Kidney (tissue), 14 donors: ENCODE data around the gene TMED5. TPM values are rescaled to one million over a fixed set of nuclear protein-coding genes. Genes with fewer than 3 reads are reported as not detected.

Source experiments
- DNase-seq, 5 donors: peaks; one replicate each; pipeline ENCODE4 v3.0.0-alpha.2; 2013 to 2020
- FAIRE-seq: peaks from 2 replicates; lab custom pipeline; 2012; peaks lifted over from hg19 to GRCh38; lab: Jason Lieb, UNC
- H3K27ac ChIP-seq, 2 donors: one replicate each; pipeline ENCODE4 v1.7.0; 2013; ENCODE audit warnings: low read depth in 2 of 2, low read length in 2 of 2, inconsistent platforms in 1 of 2
- H3K27me3 ChIP-seq: one replicate; pipeline ENCODE4 v1.7.1; 2013; ENCODE audit warnings: low read length, inconsistent platforms; ENCODE audit not compliant: control insufficient read depth, insufficient read depth
- H3K36me3 ChIP-seq, 3 donors: one replicate each; pipeline versions ENCODE4 v1.7.0 to v1.7.1; 2013; ENCODE audit warnings: low read length in 3 of 3, control low read depth in 1 of 3, inconsistent platforms in 1 of 3; ENCODE audit not compliant: insufficient read depth in 3 of 3, control insufficient read depth in 2 of 3
- H3K4me1 ChIP-seq, 3 donors: one replicate each; pipeline versions ENCODE4 v1.7.0 to v1.7.1; 2013; ENCODE audit warnings: low read length in 3 of 3, inconsistent platforms in 1 of 3, low read depth in 1 of 3; ENCODE audit not compliant: control insufficient read depth in 2 of 3, insufficient read depth in 2 of 3
- H3K4me3 ChIP-seq, 3 donors: one replicate each; pipeline versions ENCODE4 v1.7.0 to v1.8.1; 2013; ENCODE audit warnings: low read length in 3 of 3, control low read depth in 1 of 3, inconsistent platforms in 1 of 3
- H3K9ac ChIP-seq, 3 donors: one replicate each; pipeline versions ENCODE4 v1.7.0 to v1.7.1; 2013; ENCODE audit warnings: low read length in 3 of 3, control low read depth in 1 of 3, inconsistent platforms in 1 of 3
- H3K9me3 ChIP-seq, 3 donors: one replicate each; pipeline versions ENCODE4 v1.7.0 to v1.7.1; 2013; ENCODE audit warnings: low read length in 3 of 3, control low read depth in 1 of 3, inconsistent platforms in 1 of 3; ENCODE audit not compliant: control insufficient read depth in 2 of 3, insufficient read depth in 1 of 3
- intact Hi-C: fragments of 100-400 bp; cut with DNase I; formaldehyde crosslinking; loops from one replicate; pipeline ENCODE4 v1.11.1; 2022
- polyA plus RNA-seq: library from polyadenylated mRNA; stranded (reverse); fragments of 350-450 nt; fragmentation: Illumina TruSeq; extraction: RNeasy Lipid Tissue Mini Kit (QIAGEN cat#74804); gene quantifications from one replicate; pipeline ENCODE4 v1.2.3, GENCODE V29; 2014; ENCODE audit warnings: low read depth, low replicate concordance; ENCODE audit not compliant: insufficient read depth
- total RNA-seq: library from RNA; stranded (reverse); fragmentation: NEBNext Ultra II Directional; extraction: Animal tissue kit (Norgen Biotek cat#: 25700); gene quantifications from one replicate; pipeline ENCODE4 v1.2.1, GENCODE V29; 2021
- TF ChIP-seq, protein P1 (sequence below): IDR thresholded peaks from 3 replicates; pipeline ENCODE4 v1.5.1; 2012; ENCODE audit warnings: mild to moderate bottlenecking, moderate library complexity, borderline replicate concordance; ENCODE audit not compliant: insufficient read depth; ENCODE audit errors: extremely low read depth
- donor health status: control.
- donor health status: control.
- donor health status: control.
- donor health status: control.
- donor health status: control.
- donor health status: DM: yes; HTN: yes; CAD: no.
- donor health status: Normal renal cell carcinoma (clear cell type).

TMED5 gene
- total and polyA plus RNA-seq, 2 donors from 2014 or later, result 45.3 to 55.2 TPM

- peaks cover 2 to 6% (median 3%) of the 10 kb centered on the region in 3 donors for H3K36me3 ChIP-seq
- FAIRE-seq (no peak), DNase-seq (no peak)
- H3K27ac ChIP-seq, result no peak overlapping the region
- no peaks in the 10 kb centered on the region for H3K4me1 ChIP-seq
- no peak overlapping the region for H3K9ac ChIP-seq
- intact Hi-C loops, result no loop called here
- no peaks in the 10 kb centered on the region for H3K9me3 ChIP-seq
- H3K27me3 ChIP-seq, result no peaks in the 10 kb centered on the region
- no peak overlapping the region for H3K4me3 ChIP-seq
- TF ChIP-seq, protein P1, sequence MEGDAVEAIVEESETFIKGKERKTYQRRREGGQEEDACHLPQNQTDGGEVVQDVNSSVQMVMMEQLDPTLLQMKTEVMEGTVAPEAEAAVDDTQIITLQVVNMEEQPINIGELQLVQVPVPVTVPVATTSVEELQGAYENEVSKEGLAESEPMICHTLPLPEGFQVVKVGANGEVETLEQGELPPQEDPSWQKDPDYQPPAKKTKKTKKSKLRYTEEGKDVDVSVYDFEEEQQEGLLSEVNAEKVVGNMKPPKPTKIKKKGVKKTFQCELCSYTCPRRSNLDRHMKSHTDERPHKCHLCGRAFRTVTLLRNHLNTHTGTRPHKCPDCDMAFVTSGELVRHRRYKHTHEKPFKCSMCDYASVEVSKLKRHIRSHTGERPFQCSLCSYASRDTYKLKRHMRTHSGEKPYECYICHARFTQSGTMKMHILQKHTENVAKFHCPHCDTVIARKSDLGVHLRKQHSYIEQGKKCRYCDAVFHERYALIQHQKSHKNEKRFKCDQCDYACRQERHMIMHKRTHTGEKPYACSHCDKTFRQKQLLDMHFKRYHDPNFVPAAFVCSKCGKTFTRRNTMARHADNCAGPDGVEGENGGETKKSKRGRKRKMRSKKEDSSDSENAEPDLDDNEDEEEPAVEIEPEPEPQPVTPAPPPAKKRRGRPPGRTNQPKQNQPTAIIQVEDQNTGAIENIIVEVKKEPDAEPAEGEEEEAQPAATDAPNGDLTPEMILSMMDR, result no peak
Observed at GRCh38 chr1:93154898-93155297, 25.3 kb downstream of the TMED5 start.

- no peak overlapping the region for H3K4me3 ChIP-seq
- H3K27ac ChIP-seq, result no peak overlapping the region
- TF ChIP-seq, protein P1, result no peak
- no peaks in the 10 kb centered on the region for H3K9me3 ChIP-seq
- no peaks in the 10 kb centered on the region for H3K4me1 ChIP-seq
- peaks cover 0 to 2% (median 0%) of the 10 kb centered on the region in 3 donors for H3K36me3 ChIP-seq
- intact Hi-C loops, result no loop called here
- DNase-seq, result no peak
- no peak for FAIRE-seq
- H3K27me3 ChIP-seq, result no peaks in the 10 kb centered on the region
- no peak overlapping the region for H3K9ac ChIP-seq
Observed at GRCh38 chr1:93152835-93153234, 27.4 kb downstream of the TMED5 start.

DNA sequence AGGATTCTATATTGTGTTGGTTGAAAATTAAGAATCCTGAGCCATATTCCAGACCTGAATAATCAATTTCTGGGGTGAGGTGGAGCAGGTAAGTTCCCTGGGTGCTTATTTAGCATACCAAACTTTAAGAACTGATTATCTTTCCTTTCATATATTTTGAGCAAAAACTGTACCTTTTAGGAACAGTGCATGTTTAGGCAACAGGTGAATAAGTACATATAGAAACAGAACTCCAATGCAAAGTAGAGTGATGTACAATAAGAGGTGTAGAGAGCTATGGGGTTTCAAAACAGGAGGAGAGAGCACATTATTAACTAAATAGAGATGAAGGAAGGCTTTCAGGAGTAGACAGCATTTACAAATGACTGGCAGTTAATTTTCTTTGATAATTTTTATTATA, 28.7 kb downstream of the TMED5 start:
- FAIRE-seq, result no peak
- intact Hi-C loops, result no loop called here
- Histone ChIP-seq H3K36me3 (peaks cover 0 to 2% (median 0%) of the 10 kb centered on the region in 3 donors), H3K4me3 (no peak overlapping the region), H3K4me1 (no peaks in the 10 kb centered on the region), H3K27ac (no peak overlapping the region), H3K9ac (no peak overlapping the region), H3K9me3 (no peaks in the 10 kb centered on the region), H3K27me3 (no peaks in the 10 kb centered on the region)
- TF ChIP-seq, protein P1, result no peak
- no peak for DNase-seq

DNA sequence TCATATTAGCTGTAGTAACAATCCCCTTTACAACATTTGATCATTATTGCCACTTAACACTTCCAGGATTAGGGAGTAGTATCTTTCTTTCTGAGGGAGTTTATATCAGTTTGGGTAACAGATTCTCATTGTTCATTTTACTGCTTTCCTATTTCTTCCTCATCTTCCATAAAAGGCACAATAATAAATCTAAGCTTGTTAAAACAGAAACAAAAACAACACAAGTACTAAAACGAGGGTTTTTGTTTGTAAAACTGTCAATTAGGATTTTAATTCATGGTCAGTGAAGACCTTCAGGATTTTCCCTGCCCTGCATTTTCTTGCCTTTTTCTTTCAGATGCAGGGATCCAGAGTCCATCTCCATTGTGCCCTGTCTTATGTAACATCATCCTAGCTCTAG, 29.5 kb downstream of the TMED5 start:
- no peak overlapping the region for H3K4me3 ChIP-seq
- H3K9ac ChIP-seq, result no peak overlapping the region
- no peaks in the 10 kb centered on the region for H3K27me3 ChIP-seq
- peaks cover 0 to 2% (median 0%) of the 10 kb centered on the region in 3 donors for H3K36me3 ChIP-seq
- no peaks in the 10 kb centered on the region for H3K9me3 ChIP-seq
- DNase-seq (peak in 1 of 5 donors; percentile 6), FAIRE-seq (no peak)
- intact Hi-C loops, result no loop called here
- no peak overlapping the region for H3K27ac ChIP-seq
- TF ChIP-seq, protein P1, result no peak
- no peaks in the 10 kb centered on the region for H3K4me1 ChIP-seq
